ENCODE measurements around the gene APOD.
"Not testable (repeated sequence)": the region's sequence is repeated elsewhere in the genome, so short reads cannot be mapped to it uniquely, and the experiment has no call there.

GRCh38 chr3:195624171-195624570 is 40.4 kb upstream of the APOD start:
- TF ChIP-seq CTCF, POLR2A (IDR thresholded peaks at IDR 0.05): not testable (repeated sequence)
